Hippocampal formation (tissue), 2 donors: ENCODE results near the gene GPC6.
"Not testable (repeated sequence)": the region's sequence is repeated elsewhere in the genome, so short reads cannot be mapped to it uniquely, and the experiment has no call there.

Source experiments
- DNase-seq, 2 donors: peaks; one replicate each; lab custom pipeline; 2025; lab: John Stamatoyannopoulos, UW

The GPC6 gene

GRCh38 chr13:93226623-93227279 lies at the start of gene GPC6:
GPC6 (plus strand) TSS chr13:93226807.
- DNase-seq: peak; percentile 26 to 49

GRCh38 chr13:93180356-93180969 lies 46.1 kb upstream of the GPC6 start:
- no peak for DNase-seq

- no peak for DNase-seq
Observed at GRCh38 chr13:93182406-93182805, 44.2 kb upstream of the GPC6 start.

GRCh38 chr13:93183302-93183701 lies 43.3 kb upstream of the GPC6 start:
- DNase-seq: no peak

- no peak for DNase-seq
Observed at GRCh38 chr13:93190006-93190405, 36.6 kb upstream of the GPC6 start.

GRCh38 chr13:93193682-93194081 lies 32.9 kb upstream of the GPC6 start:
- DNase-seq: no peak

GRCh38 chr13:93199856-93200255 lies 26.8 kb upstream of the GPC6 start:
- no peak for DNase-seq

GRCh38 chr13:93200626-93201025 lies 26.0 kb upstream of the GPC6 start:
- no peak for DNase-seq

- DNase-seq: no peak
Observed at GRCh38 chr13:93201992-93202558, 24.5 kb upstream of the GPC6 start.

GRCh38 chr13:93206778-93207392 lies 19.7 kb upstream of the GPC6 start:
- DNase-seq: not testable (repeated sequence)

- no peak for DNase-seq
Observed at GRCh38 chr13:93216122-93216521, 10.5 kb upstream of the GPC6 start.

GRCh38 chr13:93217721-93218261 lies 8.8 kb upstream of the GPC6 start:
- no peak for DNase-seq

GRCh38 chr13:93218583-93218982 lies 8.0 kb upstream of the GPC6 start:
- DNase-seq: no peak

- no peak for DNase-seq
Observed at GRCh38 chr13:93220073-93220472, 6.5 kb upstream of the GPC6 start.

GRCh38 chr13:93222976-93223375 lies 3.6 kb upstream of the GPC6 start:
- no peak for DNase-seq

GRCh38 chr13:93224535-93224934 lies 2.1 kb upstream of the GPC6 start:
- DNase-seq: no peak

GRCh38 chr13:93225610-93226009 lies 997 bp upstream of the GPC6 start:
- no peak for DNase-seq

- DNase-seq: no peak
Observed at GRCh38 chr13:93226065-93226622, 463 bp upstream of the GPC6 start.

- DNase-seq: no peak
Observed at GRCh38 chr13:93227280-93227877, 772 bp downstream of the GPC6 start.

GRCh38 chr13:93227878-93228642 lies 1.5 kb downstream of the GPC6 start:
- DNase-seq: peak; percentile 47 to 67

GRCh38 chr13:93228643-93228937 lies 2.0 kb downstream of the GPC6 start:
- DNase-seq: no peak
